ENCODE measurements around the gene KRT3. TPM values are rescaled to one million over a fixed set of nuclear protein-coding genes. Genes with fewer than 3 reads are reported as not detected.

Gene KRT3
- total and polyA plus RNA-seq, 4 donors: not detected

- DNase-seq (ENCODE audit: low spot score): no peak
- no peaks in the 10 kb centered on the region for H3K36me3 ChIP-seq (ENCODE audit: control insufficient read depth in 4 of 4, insufficient read depth in 3 of 4, low read depth in 1 of 4, low read length in 3 of 4)
- no peaks in the 10 kb centered on the region for H3K27me3 ChIP-seq (ENCODE audit: control insufficient read depth in 4 of 4, insufficient read depth in 4 of 4, low read length in 3 of 4)
- H3K9me3 ChIP-seq (ENCODE audit: control insufficient read depth in 4 of 4, low read length in 3 of 4): no peaks in the 10 kb centered on the region
- no peak overlapping the region for H3K4me3 ChIP-seq (ENCODE audit: low read depth in 1 of 3, low read length in 3 of 3)
- WGBS: 85% methylated on average over 5 of the region's 5 CpGs
- H3K9ac ChIP-seq (ENCODE audit: low read depth in 1 of 2, low read length in 2 of 2): no peak overlapping the region
- H3K4me1 ChIP-seq (ENCODE audit: control insufficient read depth in 4 of 4, insufficient read depth in 4 of 4, low read length in 3 of 4): no peaks in the 10 kb centered on the region
- TF ChIP-seq ZBTB33 (IDR thresholded peaks at IDR 0.05) (no peak), GABPA (IDR thresholded peaks at IDR 0.05 in 1 of 2, conservative IDR thresholded peaks at IDR 0.05 in 1 of 2) (no peak), CTCF (IDR thresholded peaks at IDR 0.05; ENCODE audit: low read depth, low read length, missing input control) (no peak), NR2F2 (IDR thresholded peaks at IDR 0.05) (no peak), TAF1 (conservative IDR thresholded peaks at IDR 0.05) (no peak), RAD21 (IDR thresholded peaks at IDR 0.05) (no peak), EGR1 (IDR thresholded peaks at IDR 0.05; ENCODE audit: low read depth in 2 of 2) (no peak), SP1 (IDR thresholded peaks at IDR 0.05) (no peak), YY1 (IDR thresholded peaks at IDR 0.05) (no peak)
- TF ChIP-seq, protein P1, sequence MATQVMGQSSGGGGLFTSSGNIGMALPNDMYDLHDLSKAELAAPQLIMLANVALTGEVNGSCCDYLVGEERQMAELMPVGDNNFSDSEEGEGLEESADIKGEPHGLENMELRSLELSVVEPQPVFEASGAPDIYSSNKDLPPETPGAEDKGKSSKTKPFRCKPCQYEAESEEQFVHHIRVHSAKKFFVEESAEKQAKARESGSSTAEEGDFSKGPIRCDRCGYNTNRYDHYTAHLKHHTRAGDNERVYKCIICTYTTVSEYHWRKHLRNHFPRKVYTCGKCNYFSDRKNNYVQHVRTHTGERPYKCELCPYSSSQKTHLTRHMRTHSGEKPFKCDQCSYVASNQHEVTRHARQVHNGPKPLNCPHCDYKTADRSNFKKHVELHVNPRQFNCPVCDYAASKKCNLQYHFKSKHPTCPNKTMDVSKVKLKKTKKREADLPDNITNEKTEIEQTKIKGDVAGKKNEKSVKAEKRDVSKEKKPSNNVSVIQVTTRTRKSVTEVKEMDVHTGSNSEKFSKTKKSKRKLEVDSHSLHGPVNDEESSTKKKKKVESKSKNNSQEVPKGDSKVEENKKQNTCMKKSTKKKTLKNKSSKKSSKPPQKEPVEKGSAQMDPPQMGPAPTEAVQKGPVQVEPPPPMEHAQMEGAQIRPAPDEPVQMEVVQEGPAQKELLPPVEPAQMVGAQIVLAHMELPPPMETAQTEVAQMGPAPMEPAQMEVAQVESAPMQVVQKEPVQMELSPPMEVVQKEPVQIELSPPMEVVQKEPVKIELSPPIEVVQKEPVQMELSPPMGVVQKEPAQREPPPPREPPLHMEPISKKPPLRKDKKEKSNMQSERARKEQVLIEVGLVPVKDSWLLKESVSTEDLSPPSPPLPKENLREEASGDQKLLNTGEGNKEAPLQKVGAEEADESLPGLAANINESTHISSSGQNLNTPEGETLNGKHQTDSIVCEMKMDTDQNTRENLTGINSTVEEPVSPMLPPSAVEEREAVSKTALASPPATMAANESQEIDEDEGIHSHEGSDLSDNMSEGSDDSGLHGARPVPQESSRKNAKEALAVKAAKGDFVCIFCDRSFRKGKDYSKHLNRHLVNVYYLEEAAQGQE (IDR thresholded peaks at IDR 0.05): no peak
- TF ChIP-seq, protein P2, sequence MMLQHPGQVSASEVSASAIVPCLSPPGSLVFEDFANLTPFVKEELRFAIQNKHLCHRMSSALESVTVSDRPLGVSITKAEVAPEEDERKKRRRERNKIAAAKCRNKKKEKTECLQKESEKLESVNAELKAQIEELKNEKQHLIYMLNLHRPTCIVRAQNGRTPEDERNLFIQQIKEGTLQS (IDR thresholded peaks at IDR 0.05): no peak
- no peak overlapping the region for H3K27ac ChIP-seq (ENCODE audit: low read depth in 1 of 2, low read length in 2 of 2)
Observed at GRCh38 chr12:52776435-52776834, 19.5 kb downstream of the KRT3 start.

DNA sequence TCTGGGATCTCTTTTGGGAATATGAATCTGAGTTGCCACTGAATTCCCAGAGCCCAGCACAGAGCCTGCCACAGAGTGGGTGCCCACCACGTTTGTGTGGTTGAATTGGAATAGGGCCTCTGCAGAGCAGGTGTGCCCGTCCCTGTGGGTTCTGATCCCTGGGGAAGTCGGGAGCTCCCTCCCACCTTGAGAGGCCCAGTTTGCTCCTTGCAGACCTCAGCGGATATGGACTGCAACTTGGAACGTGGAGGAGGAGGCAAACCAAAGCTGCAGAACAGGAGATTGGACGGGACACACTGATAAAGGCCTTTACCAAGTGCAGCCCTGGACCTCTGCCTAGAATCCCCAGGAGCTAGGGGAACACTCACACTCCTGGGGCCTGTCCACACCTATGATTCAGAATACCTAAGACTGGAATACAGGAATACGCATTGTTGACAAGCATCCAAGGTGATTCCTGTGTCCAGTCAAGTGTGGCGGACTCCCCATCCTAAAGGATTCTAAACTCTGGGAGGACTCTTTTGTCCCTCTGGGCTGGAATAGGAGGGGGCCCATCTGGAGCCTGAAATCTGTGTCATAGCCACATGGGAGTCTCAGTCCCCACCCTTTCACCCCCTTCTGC is 21.2 kb downstream of the KRT3 start:
- Histone ChIP-seq H3K27me3 (ENCODE audit: control insufficient read depth in 4 of 4, insufficient read depth in 4 of 4, low read length in 3 of 4) (peaks cover 0 to 5% (median 0%) of the 10 kb centered on the region in 4 donors), H3K4me3 (ENCODE audit: low read depth in 1 of 3, low read length in 3 of 3) (no peak overlapping the region), H3K36me3 (ENCODE audit: control insufficient read depth in 4 of 4, insufficient read depth in 3 of 4, low read depth in 1 of 4, low read length in 3 of 4) (no peaks in the 10 kb centered on the region), H3K27ac (ENCODE audit: low read depth in 1 of 2, low read length in 2 of 2) (no peak overlapping the region), H3K9me3 (ENCODE audit: control insufficient read depth in 4 of 4, low read length in 3 of 4) (no peaks in the 10 kb centered on the region), H3K4me1 (ENCODE audit: control insufficient read depth in 4 of 4, insufficient read depth in 4 of 4, low read length in 3 of 4) (no peaks in the 10 kb centered on the region), H3K9ac (ENCODE audit: low read depth in 1 of 2, low read length in 2 of 2) (no peak overlapping the region)
- no peak for DNase-seq (ENCODE audit: low spot score)
- WGBS: 78% methylated on average over 8 of the region's 8 CpGs
- TF ChIP-seq FOXA1 (IDR thresholded peaks at IDR 0.05) (no peak), SP1 (IDR thresholded peaks at IDR 0.05) (no peak), TAF1 (conservative IDR thresholded peaks at IDR 0.05) (no peak), GABPA (IDR thresholded peaks at IDR 0.05 in 1 of 2, conservative IDR thresholded peaks at IDR 0.05 in 1 of 2) (no peak), HNF4G (IDR thresholded peaks at IDR 0.05) (no peak), EGR1 (IDR thresholded peaks at IDR 0.05; ENCODE audit: low read depth in 2 of 2) (no peak), FOXA2 (IDR thresholded peaks at IDR 0.05) (no peak), YY1 (IDR thresholded peaks at IDR 0.05) (no peak), CTCF (IDR thresholded peaks at IDR 0.05; ENCODE audit: low read depth, low read length, missing input control) (no peak), RAD21 (IDR thresholded peaks at IDR 0.05) (no peak), JUND (IDR thresholded peaks at IDR 0.05) (no peak), RXRA (IDR thresholded peaks at IDR 0.05) (no peak)
- TF ChIP-seq, protein P1 (IDR thresholded peaks at IDR 0.05): no peak
- TF ChIP-seq, protein P3, sequence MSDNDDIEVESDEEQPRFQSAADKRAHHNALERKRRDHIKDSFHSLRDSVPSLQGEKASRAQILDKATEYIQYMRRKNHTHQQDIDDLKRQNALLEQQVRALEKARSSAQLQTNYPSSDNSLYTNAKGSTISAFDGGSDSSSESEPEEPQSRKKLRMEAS (IDR thresholded peaks at IDR 0.05): no peak

All from liver (tissue), 9 donors.